HCT116 (cell line): ENCODE results near the gene POLR1A.

Experiments
- POLR2AphosphoS5 ChIP-seq: IDR thresholded peaks from 2 replicates; pipeline ENCODE4 v1.6.1; 2011; ENCODE audit warnings: mild to moderate bottlenecking, low read depth, low read length, moderate library complexity
- TF ChIP-seq, protein P1 (sequence below), 3 experiments: fragments of 200-600 bp in 1 of 3; sonication (generic) in 1 of 3; IDR thresholded peaks in 2 of 3; conservative IDR thresholded peaks in 1 of 3; 2 replicates each; pipeline ENCODE4 v1.5.1; 2012 to 2017; ENCODE audit warnings: low read depth in 2 of 3, low read length in 2 of 3, antibody characterized with exemption in 1 of 3, borderline replicate concordance in 1 of 3, control low read depth in 1 of 3, mild to moderate bottlenecking in 1 of 3, mixed read lengths in 1 of 3, mixed run types in 1 of 3, moderate library complexity in 1 of 3; ENCODE audit not compliant: insufficient read depth in 1 of 3

DNA sequence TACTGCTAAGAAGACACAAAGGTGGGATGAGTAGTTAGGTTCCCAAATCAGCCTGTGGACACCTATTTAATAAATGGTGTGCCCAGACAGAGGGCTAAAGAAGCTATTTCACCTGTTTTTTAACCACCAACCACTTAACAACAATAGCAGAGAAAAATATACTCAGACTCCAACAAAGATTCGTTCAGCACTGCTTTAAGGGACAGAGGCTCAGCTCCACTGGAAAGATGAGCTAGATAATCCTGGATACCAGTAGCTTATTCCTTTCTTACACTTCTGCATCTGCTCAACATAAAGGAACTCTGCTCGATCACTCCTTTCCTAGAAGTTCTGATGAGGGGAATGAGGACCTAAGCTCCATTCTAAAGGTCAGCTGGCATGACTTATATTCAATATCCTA lies 44.8 kb upstream of the POLR1A start:
- TF ChIP-seq, protein P1, sequence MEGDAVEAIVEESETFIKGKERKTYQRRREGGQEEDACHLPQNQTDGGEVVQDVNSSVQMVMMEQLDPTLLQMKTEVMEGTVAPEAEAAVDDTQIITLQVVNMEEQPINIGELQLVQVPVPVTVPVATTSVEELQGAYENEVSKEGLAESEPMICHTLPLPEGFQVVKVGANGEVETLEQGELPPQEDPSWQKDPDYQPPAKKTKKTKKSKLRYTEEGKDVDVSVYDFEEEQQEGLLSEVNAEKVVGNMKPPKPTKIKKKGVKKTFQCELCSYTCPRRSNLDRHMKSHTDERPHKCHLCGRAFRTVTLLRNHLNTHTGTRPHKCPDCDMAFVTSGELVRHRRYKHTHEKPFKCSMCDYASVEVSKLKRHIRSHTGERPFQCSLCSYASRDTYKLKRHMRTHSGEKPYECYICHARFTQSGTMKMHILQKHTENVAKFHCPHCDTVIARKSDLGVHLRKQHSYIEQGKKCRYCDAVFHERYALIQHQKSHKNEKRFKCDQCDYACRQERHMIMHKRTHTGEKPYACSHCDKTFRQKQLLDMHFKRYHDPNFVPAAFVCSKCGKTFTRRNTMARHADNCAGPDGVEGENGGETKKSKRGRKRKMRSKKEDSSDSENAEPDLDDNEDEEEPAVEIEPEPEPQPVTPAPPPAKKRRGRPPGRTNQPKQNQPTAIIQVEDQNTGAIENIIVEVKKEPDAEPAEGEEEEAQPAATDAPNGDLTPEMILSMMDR (IDR thresholded peaks at IDR 0.05 in 2 of 3, conservative IDR thresholded peaks at IDR 0.05 in 1 of 3; ENCODE audit: borderline replicate concordance in 1 of 3, insufficient read depth in 1 of 3, low read depth in 2 of 3, low read length in 2 of 3): no peak
- no peak for TF ChIP-seq POLR2AphosphoS5
